Measurements from ENCODE around the gene FOLR3.

DNA sequence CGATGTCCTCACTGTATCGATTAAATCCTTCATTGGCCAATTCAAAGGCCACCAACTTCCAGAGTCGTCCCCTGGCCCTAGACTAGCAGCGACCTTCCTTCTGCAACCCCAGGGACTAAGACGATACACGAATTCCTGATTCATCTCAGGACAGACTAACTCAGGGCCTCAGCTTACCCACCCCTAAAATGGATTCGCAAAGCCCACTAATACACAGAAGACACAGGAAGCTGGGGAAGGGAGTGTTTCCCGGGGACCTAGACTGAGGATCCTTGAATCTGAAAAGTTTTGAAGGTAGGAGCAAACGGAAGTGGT, 32.9 kb upstream of the FOLR3 start:
- TF ChIP-seq YY1 (IDR thresholded peaks at IDR 0.05; ENCODE audit: insufficient read depth, insufficient read length) (no peak), ZNF274 (IDR thresholded peaks at IDR 0.05; ENCODE audit: low read depth, low read length) (no peak), SUZ12 (IDR thresholded peaks at IDR 0.05; ENCODE audit: extremely low read depth, insufficient read depth, insufficient read length) (no peak)

Data from NT2/D1 (cell line).